Colonic mucosa (tissue), 4 donors: ENCODE measurements around the gene GGA2. TPM values are rescaled to one million over a fixed set of nuclear protein-coding genes. Genes with fewer than 3 reads are reported as not detected.

Experiments used
- DNase-seq: peaks from one replicate; pipeline ENCODE4 v3.0.0-alpha.2; 2020
- H3K27ac ChIP-seq: fragments of 200-600 bp; one replicate; pipeline ENCODE4 v1.8.0; 2021
- H3K27me3 ChIP-seq: fragments of 200-600 bp; one replicate; pipeline ENCODE4 v1.8.0; 2021
- H3K36me3 ChIP-seq: fragments of 200-600 bp; one replicate; pipeline ENCODE4 v1.8.0; 2021
- H3K4me1 ChIP-seq: fragments of 200-600 bp; one replicate; pipeline ENCODE4 v1.8.0; 2021; ENCODE audit warnings: mild to moderate bottlenecking
- H3K4me3 ChIP-seq: fragments of 200-600 bp; one replicate; pipeline ENCODE4 v1.8.0; 2021
- H3K9ac ChIP-seq, 2 donors: one replicate each; pipeline ENCODE4 v1.7.0; 2013; ENCODE audit warnings: control low read depth in 2 of 2, low read depth in 2 of 2, low read length in 2 of 2
- H3K9me3 ChIP-seq: fragments of 200-600 bp; one replicate; pipeline ENCODE4 v1.8.0; 2021
- CTCF ChIP-seq: fragments of 200-600 bp; IDR thresholded peaks from one replicate; pipeline ENCODE4 v1.8.0; 2022; ENCODE audit warnings: antibody characterized with exemption, mild to moderate bottlenecking
- intact Hi-C: fragments of 100-400 bp; cut with DNase I; formaldehyde crosslinking; loops from one replicate; pipeline ENCODE4 v1.14.1; 2022
- total RNA-seq, 2 donors: library from RNA; stranded (reverse); fragmentation: NEBNext Ultra II Directional in 1 of 2; extraction: Animal tissue kit (Norgen Biotek cat#: 25700) in 1 of 2; gene quantifications; one replicate each; pipeline ENCODE4 v1.2.1, GENCODE V29; 2021
- donor health status: healthy.
- donor health status: DM: no; HTN: no; CAD: no.
- donor health status: DM: no; HTN: no; CAD: no.

GGA2 gene
- 10 to 100 TPM; 45.3 to 48.0 TPM for total RNA-seq

- Histone ChIP-seq H3K9ac (peak within 1 kb of the TSS; percentile 72 to 87), H3K4me3 (peak within 1 kb of the TSS; percentile 77), H3K27me3 (no peaks in the 10 kb centered on the region), H3K9me3 (no peaks in the 10 kb centered on the region), H3K4me1 (no peaks in the 10 kb centered on the region), H3K27ac (peak within 1 kb of the TSS; percentile 62), H3K36me3 (no peaks in the 10 kb centered on the region)
- peak; percentile 84 for DNase-seq
- TF ChIP-seq CTCF: no peak
- intact Hi-C loops: no loop called here
These were observed at the start of gene GGA2 for GRCh38 chr16:23510164-23510914. Gene GGA2 (minus strand): TSS chr16:23510494. CDS start chr16:23510411, 83 bp downstream.

GRCh38 chr16:23557779-23558702 lies 47.7 kb upstream of the GGA2 start:
- intact Hi-C loops: no loop called here
- Histone ChIP-seq H3K9me3 (no peaks in the 10 kb centered on the region), H3K27me3 (no peaks in the 10 kb centered on the region), H3K27ac (peak overlapping the region; percentile 75), H3K36me3 (peaks cover 11% of the 10 kb centered on the region), H3K4me3 (peak overlapping the region; percentile 98), H3K4me1 (no peaks in the 10 kb centered on the region), H3K9ac (peak overlapping the region; percentile 89)
- no peak for TF ChIP-seq CTCF
- peak; percentile 31 for DNase-seq

GRCh38 chr16:23556881-23557778 lies 46.8 kb upstream of the GGA2 start, which contains the start of the genes EARS2 and UBFD1:
Gene EARS2 (minus strand): TSS chr16:23557350. CDS start chr16:23557343, 7 bp downstream.
Gene UBFD1 (plus strand): TSS chr16:23557727. CDS start chr16:23557743, 16 bp downstream.
- peak; percentile 90 for TF ChIP-seq CTCF
- Histone ChIP-seq H3K27me3 (no peaks in the 10 kb centered on the region), H3K4me3 (peak within 1 kb of the TSS; percentile 98), H3K9me3 (no peaks in the 10 kb centered on the region), H3K9ac (peak within 1 kb of the TSS; percentile 89), H3K4me1 (no peaks in the 10 kb centered on the region), H3K36me3 (peaks cover 6% of the 10 kb centered on the region), H3K27ac (peak within 1 kb of the TSS; percentile 75)
- intact Hi-C loops: no loop called here
- peak; percentile 99 for DNase-seq

- Histone ChIP-seq H3K27me3 (no peaks in the 10 kb centered on the region), H3K4me3 (no peak overlapping the region), H3K9me3 (no peaks in the 10 kb centered on the region), H3K9ac (no peak overlapping the region), H3K36me3 (no peaks in the 10 kb centered on the region), H3K27ac (no peak overlapping the region), H3K4me1 (no peaks in the 10 kb centered on the region)
- no peak for TF ChIP-seq CTCF
- intact Hi-C loops: no loop called here
- no peak for DNase-seq
These were observed 44.2 kb upstream of the GGA2 start for GRCh38 chr16:23554536-23554935.

- Histone ChIP-seq H3K4me3 (no peak overlapping the region), H3K36me3 (no peaks in the 10 kb centered on the region), H3K27ac (no peak overlapping the region), H3K27me3 (no peaks in the 10 kb centered on the region), H3K9ac (no peak overlapping the region), H3K9me3 (no peaks in the 10 kb centered on the region), H3K4me1 (no peaks in the 10 kb centered on the region)
- intact Hi-C loops: no loop called here
- no peak for TF ChIP-seq CTCF
- no peak for DNase-seq
These were observed 41.9 kb upstream of the GGA2 start for GRCh38 chr16:23552161-23552560.
